WTC11 (cell line): ENCODE results near the gene GPR50. TPM values are rescaled to one million over a fixed set of nuclear protein-coding genes. Genes with fewer than 3 reads are reported as not detected.
A peak's percentile ranks its signal among the peaks of the same experiment; 100 is the strongest.

ENCODE experiments used
- ATAC-seq: fragments of 200-7000 bp; cut with Tn5 transposase; 2 replicates; pipeline ENCODE4 v1.10.0; 2021; ENCODE audit warnings: mild to moderate bottlenecking, moderate library complexity
- CTCF ChIA-PET: fragments of 300-600 bp; sonication (Branson Sonifier 250); formaldehyde crosslinking; loops from one replicate; lab custom pipeline; 2021; ENCODE audit warnings: antibody characterized with exemption; lab: Charles Lee
- POLR2A ChIA-PET: fragments of 350-600 bp; sonication (Branson Sonifier 250); formaldehyde crosslinking; loops from one replicate; lab custom pipeline; 2021; ENCODE audit warnings: antibody characterized with exemption; lab: Charles Lee
- DNase-seq: peaks from one replicate; pipeline ENCODE4 v3.0.0; 2021; ENCODE audit warnings: low spot score
- H3K27ac Mint-ChIP-seq: 2 replicates; pipeline ENCODE4 v1.8.0; 2021; ENCODE audit warnings: mixed read lengths
- H3K27me3 Mint-ChIP-seq: 2 replicates; pipeline ENCODE4 v1.8.0; 2021; ENCODE audit warnings: low read depth, mild to moderate bottlenecking, moderate library complexity, mixed read lengths
- H3K36me3 Mint-ChIP-seq: 2 replicates; pipeline ENCODE4 v1.8.0; 2021; ENCODE audit warnings: mixed read lengths
- H3K4me1 Mint-ChIP-seq: 2 replicates; pipeline ENCODE4 v1.8.0; 2022; ENCODE audit warnings: mixed read lengths
- H3K4me3 Mint-ChIP-seq: 2 replicates; pipeline ENCODE4 v1.8.0; 2021; ENCODE audit warnings: mild to moderate bottlenecking, moderate library complexity, mixed read lengths
- H3K9me3 Mint-ChIP-seq: 2 replicates; pipeline ENCODE4 v1.8.0; 2021; ENCODE audit warnings: mixed read lengths
- ATF1 ChIP-seq: sonication (generic); formaldehyde crosslinking; IDR thresholded peaks from 2 replicates; pipeline ENCODE4 v1.8.1; 2023; ENCODE audit warnings: mild to moderate bottlenecking, moderate library complexity, missing genetic modification reagents
- EMX1 ChIP-seq: fragments of 250-450 bp; sonication (Bioruptor Pico); IDR thresholded peaks from 2 replicates; pipeline ENCODE4 v1.8.0; 2021; ENCODE audit warnings: mild to moderate bottlenecking
- ETV6 ChIP-seq: sonication (generic); formaldehyde crosslinking; IDR thresholded peaks from 2 replicates; pipeline ENCODE4 v1.8.1; 2022; ENCODE audit warnings: mild to moderate bottlenecking, missing genetic modification reagents
- FOXK1 ChIP-seq: sonication (generic); formaldehyde crosslinking; IDR thresholded peaks from 2 replicates; pipeline ENCODE4 v1.8.0; 2022; ENCODE audit warnings: mild to moderate bottlenecking, moderate library complexity, missing genetic modification reagents
- NR2C2 ChIP-seq: sonication (generic); formaldehyde crosslinking; IDR thresholded peaks from 2 replicates; pipeline ENCODE4 v1.8.0; 2022; ENCODE audit warnings: mild to moderate bottlenecking, missing genetic modification reagents
- PRRX2 ChIP-seq: fragments of 250-450 bp; sonication (Bioruptor Pico); IDR thresholded peaks from 2 replicates; pipeline ENCODE4 v1.8.0; 2021; ENCODE audit warnings: mild to moderate bottlenecking
- SMAD4 ChIP-seq: sonication (generic); formaldehyde crosslinking; IDR thresholded peaks from 2 replicates; pipeline ENCODE4 v1.8.0; 2022; ENCODE audit warnings: mild to moderate bottlenecking, missing genetic modification reagents
- microRNA-seq: library from miRNA; unstranded; fragments of <30 nt; microRNA quantifications from one replicate; pipeline ENCODE4 v1.2.0, GENCODE V29; 2022; ENCODE audit warnings: borderline number of aligned reads
- total RNA-seq: library from RNA; stranded (reverse); gene quantifications from 3 replicates; pipeline ENCODE4 v1.2.3, GENCODE V29; 2021
- TF ChIP-seq, protein P1 (sequence below): sonication (generic); formaldehyde crosslinking; IDR thresholded peaks from 2 replicates; pipeline ENCODE4 v1.8.0; 2023; ENCODE audit warnings: missing genetic modification reagents, mild to moderate bottlenecking, borderline replicate concordance
- TF ChIP-seq, protein P2 (sequence below): sonication (generic); formaldehyde crosslinking; IDR thresholded peaks from 2 replicates; pipeline ENCODE4 v1.8.0; 2022; ENCODE audit warnings: mild to moderate bottlenecking, missing genetic modification reagents

GPR50 gene
- total RNA-seq, 1 experiment from 2014 or later, result 12.0 TPM

DNA sequence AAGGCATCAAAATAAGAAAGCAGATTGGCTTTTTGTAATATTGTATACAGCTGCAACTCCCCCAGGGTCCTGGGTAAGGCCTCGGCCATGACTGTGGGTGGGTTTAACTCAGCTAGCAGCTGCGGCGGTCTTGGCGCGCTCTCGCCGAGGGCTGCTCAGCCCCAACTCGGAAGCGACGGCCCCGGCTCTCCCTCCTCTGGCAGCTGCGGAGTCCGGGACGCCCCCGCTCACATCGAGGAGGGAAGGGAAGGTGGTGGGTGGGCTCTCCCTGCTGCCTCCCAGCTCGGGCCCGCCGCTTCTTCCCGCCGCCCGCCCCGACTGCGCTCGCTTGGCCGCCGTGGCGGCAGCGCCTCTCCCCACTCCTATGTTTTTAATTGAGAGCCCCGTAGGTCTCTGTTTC lies 51.2 kb downstream of the GPR50 start:
- H3K4me1 Mint-ChIP-seq, result peaks cover 8% of the 10 kb centered on the region
- no peaks in the 10 kb centered on the region for H3K9me3 Mint-ChIP-seq
- DNase-seq (peak; percentile 33), ATAC-seq (peak; percentile 87)
- H3K27me3 Mint-ChIP-seq, result peaks cover 35% of the 10 kb centered on the region
- H3K27ac Mint-ChIP-seq, result no peak overlapping the region
- no peaks in the 10 kb centered on the region for H3K36me3 Mint-ChIP-seq
- TF ChIP-seq NR2C2 (CRISPR knock-in tag) (no peak), EMX1 (CRISPR knock-in tag) (no peak), PRRX2 (CRISPR knock-in tag) (no peak), ATF1 (CRISPR knock-in tag) (no peak), FOXK1 (CRISPR knock-in tag) (no peak), ETV6 (CRISPR knock-in tag) (no peak)
- TF ChIP-seq, protein P1, sequence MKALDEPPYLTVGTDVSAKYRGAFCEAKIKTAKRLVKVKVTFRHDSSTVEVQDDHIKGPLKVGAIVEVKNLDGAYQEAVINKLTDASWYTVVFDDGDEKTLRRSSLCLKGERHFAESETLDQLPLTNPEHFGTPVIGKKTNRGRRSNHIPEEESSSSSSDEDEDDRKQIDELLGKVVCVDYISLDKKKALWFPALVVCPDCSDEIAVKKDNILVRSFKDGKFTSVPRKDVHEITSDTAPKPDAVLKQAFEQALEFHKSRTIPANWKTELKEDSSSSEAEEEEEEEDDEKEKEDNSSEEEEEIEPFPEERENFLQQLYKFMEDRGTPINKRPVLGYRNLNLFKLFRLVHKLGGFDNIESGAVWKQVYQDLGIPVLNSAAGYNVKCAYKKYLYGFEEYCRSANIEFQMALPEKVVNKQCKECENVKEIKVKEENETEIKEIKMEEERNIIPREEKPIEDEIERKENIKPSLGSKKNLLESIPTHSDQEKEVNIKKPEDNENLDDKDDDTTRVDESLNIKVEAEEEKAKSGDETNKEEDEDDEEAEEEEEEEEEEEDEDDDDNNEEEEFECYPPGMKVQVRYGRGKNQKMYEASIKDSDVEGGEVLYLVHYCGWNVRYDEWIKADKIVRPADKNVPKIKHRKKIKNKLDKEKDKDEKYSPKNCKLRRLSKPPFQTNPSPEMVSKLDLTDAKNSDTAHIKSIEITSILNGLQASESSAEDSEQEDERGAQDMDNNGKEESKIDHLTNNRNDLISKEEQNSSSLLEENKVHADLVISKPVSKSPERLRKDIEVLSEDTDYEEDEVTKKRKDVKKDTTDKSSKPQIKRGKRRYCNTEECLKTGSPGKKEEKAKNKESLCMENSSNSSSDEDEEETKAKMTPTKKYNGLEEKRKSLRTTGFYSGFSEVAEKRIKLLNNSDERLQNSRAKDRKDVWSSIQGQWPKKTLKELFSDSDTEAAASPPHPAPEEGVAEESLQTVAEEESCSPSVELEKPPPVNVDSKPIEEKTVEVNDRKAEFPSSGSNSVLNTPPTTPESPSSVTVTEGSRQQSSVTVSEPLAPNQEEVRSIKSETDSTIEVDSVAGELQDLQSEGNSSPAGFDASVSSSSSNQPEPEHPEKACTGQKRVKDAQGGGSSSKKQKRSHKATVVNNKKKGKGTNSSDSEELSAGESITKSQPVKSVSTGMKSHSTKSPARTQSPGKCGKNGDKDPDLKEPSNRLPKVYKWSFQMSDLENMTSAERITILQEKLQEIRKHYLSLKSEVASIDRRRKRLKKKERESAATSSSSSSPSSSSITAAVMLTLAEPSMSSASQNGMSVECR (CRISPR knock-in tag), result no peak
- TF ChIP-seq, protein P2, sequence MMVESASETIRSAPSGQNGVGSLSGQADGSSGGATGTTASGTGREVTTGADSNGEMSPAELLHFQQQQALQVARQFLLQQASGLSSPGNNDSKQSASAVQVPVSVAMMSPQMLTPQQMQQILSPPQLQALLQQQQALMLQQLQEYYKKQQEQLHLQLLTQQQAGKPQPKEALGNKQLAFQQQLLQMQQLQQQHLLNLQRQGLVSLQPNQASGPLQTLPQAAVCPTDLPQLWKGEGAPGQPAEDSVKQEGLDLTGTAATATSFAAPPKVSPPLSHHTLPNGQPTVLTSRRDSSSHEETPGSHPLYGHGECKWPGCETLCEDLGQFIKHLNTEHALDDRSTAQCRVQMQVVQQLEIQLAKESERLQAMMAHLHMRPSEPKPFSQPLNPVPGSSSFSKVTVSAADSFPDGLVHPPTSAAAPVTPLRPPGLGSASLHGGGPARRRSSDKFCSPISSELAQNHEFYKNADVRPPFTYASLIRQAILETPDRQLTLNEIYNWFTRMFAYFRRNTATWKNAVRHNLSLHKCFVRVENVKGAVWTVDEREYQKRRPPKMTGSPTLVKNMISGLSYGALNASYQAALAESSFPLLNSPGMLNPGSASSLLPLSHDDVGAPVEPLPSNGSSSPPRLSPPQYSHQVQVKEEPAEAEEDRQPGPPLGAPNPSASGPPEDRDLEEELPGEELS (CRISPR knock-in tag), result no peak
- ChIA-PET POLR2A (no interaction called here), CTCF (interaction anchor here (1.1 kb wide), 1 partner anchor 132 kb away, joined by 4 read pairs; no protein-coding TSS in a partner anchor)
- peak overlapping the region; percentile 52 for H3K4me3 Mint-ChIP-seq

DNA sequence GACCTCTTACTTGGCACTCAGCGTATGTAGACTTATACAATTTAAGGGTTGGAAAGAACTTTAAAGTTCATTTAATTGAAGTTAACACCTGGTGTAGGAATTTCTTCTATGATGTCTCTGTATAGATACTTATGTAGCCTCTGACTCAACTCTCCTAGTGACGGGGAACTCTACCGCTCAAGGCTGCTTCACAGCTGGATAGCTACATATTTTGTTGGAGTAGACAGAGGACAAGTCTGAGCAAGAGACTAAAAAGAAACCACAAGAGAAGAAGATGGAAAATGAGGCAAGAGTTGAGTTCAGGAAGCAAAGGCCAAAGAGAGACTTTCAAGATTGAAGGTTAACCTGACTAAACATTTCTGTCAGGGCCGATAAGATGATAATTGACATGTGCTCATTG lies 52.6 kb downstream of the GPR50 start:
- Mint-ChIP-seq H3K4me1 (peaks cover 8% of the 10 kb centered on the region), H3K9me3 (no peaks in the 10 kb centered on the region), H3K36me3 (no peaks in the 10 kb centered on the region), H3K4me3 (no peak overlapping the region), H3K27me3 (peaks cover 35% of the 10 kb centered on the region), H3K27ac (no peak overlapping the region)
- ChIA-PET POLR2A (no interaction called here), CTCF (no interaction called here)
- TF ChIP-seq SMAD4 (CRISPR knock-in tag) (no peak), ATF1 (CRISPR knock-in tag) (no peak)
- no peak for ATAC-seq
- no peak for DNase-seq

Small RNAs within 50 kb of the gene (microRNA-seq; reads per million reads assigned to microRNA genes)
- not detected for gene MIR4330

Other genes starting within 250 kb of the GPR50 start
- gene HMGB3, start 193.2 kb upstream of the GPR50 start, total RNA-seq, result 310 to 395 TPM (median 312 TPM) in 3 replicates
- gene VMA21, start 220.6 kb downstream of the GPR50 start, total RNA-seq, result 51.4 to 54.9 TPM (median 52.8 TPM) in 3 replicates